MCF 10A (cell line): Measurements from ENCODE around the gene ZNF385A. TPM values are rescaled to one million over a fixed set of nuclear protein-coding genes. Genes with fewer than 3 reads are reported as not detected.

Experiments used
- BruUV-seq: library from RNA; stranded (reverse); fragments of 400-500 nt; replicated peaks from 2 replicates; lab custom pipeline; 2021; lab: Mats Ljungman, UMichigan
- CTCF ChIA-PET: fragments of 300-600 bp; sonication (Branson Sonifier 250); formaldehyde crosslinking; extraction: SDS; loops from one replicate; lab custom pipeline; 2021; ENCODE audit warnings: antibody characterized with exemption, inconsistent platforms; lab: Yijun Ruan, JAX
- POLR2A ChIA-PET: fragments of 300-600, 350-650 bp; sonication (Branson Sonifier 250); formaldehyde crosslinking; extraction: SDS; loops from one replicate; lab custom pipeline; 2020; ENCODE audit warnings: antibody characterized with exemption, inconsistent platforms; lab: Yijun Ruan, JAX
- DNase-seq: peaks from one replicate; pipeline ENCODE4 v3.0.0-alpha.2; 2018; ENCODE audit not compliant: unreplicated experiment
- H3K27ac Mint-ChIP-seq: one replicate; pipeline ENCODE4 v1.8.0; 2022; ENCODE audit warnings: mild to moderate bottlenecking, low read depth, mixed read lengths; ENCODE audit not compliant: unreplicated experiment
- H3K27me3 Mint-ChIP-seq: one replicate; pipeline ENCODE4 v1.8.0; 2022; ENCODE audit warnings: mixed read lengths; ENCODE audit not compliant: insufficient read depth, unreplicated experiment
- H3K36me3 Mint-ChIP-seq: one replicate; pipeline ENCODE4 v1.8.0; 2022; ENCODE audit warnings: mild to moderate bottlenecking, moderate library complexity, mixed read lengths; ENCODE audit not compliant: insufficient read depth, unreplicated experiment
- H3K4me1 Mint-ChIP-seq: one replicate; pipeline ENCODE4 v1.8.0; 2022; ENCODE audit warnings: mixed read lengths; ENCODE audit not compliant: insufficient read depth, unreplicated experiment
- H3K4me3 Mint-ChIP-seq: one replicate; pipeline ENCODE4 v1.8.0; 2022; ENCODE audit warnings: mild to moderate bottlenecking, moderate library complexity, mixed read lengths; ENCODE audit not compliant: unreplicated experiment
- H3K9me3 Mint-ChIP-seq: one replicate; pipeline ENCODE4 v1.8.0; 2022; ENCODE audit warnings: mixed read lengths; ENCODE audit not compliant: unreplicated experiment
- CTCF ChIP-seq: fragments of 200-600 bp; IDR thresholded peaks from one replicate; pipeline ENCODE4 v1.8.0; 2022; ENCODE audit warnings: antibody characterized with exemption, mild to moderate bottlenecking; ENCODE audit not compliant: unreplicated experiment
- intact Hi-C: fragments of 100-400 bp; cut with micrococcal nuclease; formaldehyde crosslinking; loops from 2 replicates; pipeline ENCODE4 v1.14.1; 2022
- total RNA-seq: library from RNA; stranded (reverse); gene quantifications from 2 replicates; pipeline ENCODE4 v1.2.3, GENCODE V29; 2022

The ZNF385A gene
- total RNA-seq, 1 experiment from 2014 or later: 8.3 TPM

DNA sequence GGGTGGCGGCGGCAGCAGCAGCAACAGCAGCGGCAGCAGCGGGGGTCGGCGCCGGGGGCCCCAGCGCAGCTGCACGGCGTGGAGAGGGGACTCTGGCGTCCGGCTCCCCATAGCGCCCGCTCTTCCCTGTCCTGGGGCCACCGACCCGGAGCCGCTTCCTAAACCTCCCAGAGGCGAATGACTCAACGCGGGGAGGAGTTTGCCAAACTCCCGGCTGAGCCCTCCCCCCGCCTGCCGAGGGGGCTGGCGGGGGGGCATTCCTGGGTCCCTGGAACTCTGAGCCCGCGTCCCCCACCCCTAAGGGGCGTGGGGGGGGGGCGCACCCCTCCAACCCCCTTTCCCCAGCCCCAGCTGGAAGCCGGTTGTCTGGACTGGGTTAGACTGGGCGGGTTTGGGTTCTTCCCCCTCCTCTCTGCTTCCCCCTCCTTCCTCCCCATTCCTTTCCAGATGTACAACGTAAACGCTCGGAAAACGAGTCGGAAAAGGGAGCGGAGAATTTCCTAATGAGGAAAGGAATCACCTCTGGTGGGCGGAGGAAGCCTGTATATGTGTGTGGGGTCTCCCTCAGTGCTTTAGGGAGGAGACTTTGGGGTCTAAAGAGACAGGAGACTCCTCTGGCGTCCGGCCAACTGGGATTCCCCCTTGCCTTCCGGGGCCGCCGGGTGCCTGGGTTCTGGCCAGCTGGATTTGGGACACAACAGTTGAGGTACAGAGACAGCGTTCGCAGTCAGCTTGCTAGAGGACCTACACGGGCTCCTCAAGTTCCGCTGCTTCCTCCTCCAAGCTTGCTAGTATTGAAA, 34.8 kb upstream of the ZNF385A start, which contains the start of gene ITGA5:
Gene ITGA5, minus strand, starts transcription at position 179 of the 800 bp plus-strand sequence. Its CDS starts 68 bp downstream, at position 111.
- Mint-ChIP-seq H3K27me3 (no peaks in the 10 kb centered on the region), H3K27ac (peak within 1 kb of the TSS; percentile 93), H3K36me3 (peaks cover 6% of the 10 kb centered on the region), H3K9me3 (no peaks in the 10 kb centered on the region), H3K4me3 (peak within 1 kb of the TSS; percentile 94), H3K4me1 (peaks cover 55% of the 10 kb centered on the region)
- no peak for TF ChIP-seq CTCF
- ChIA-PET CTCF (interaction anchor here (0.8 to 14.2 kb wide), 5 partner anchors 10 to 201 kb away, joined by 3 to 316 read pairs (median 31); no protein-coding TSS in a partner anchor), POLR2A (interaction anchor here (11.6 kb wide), 1 partner anchor 11 kb away, joined by 108 read pairs; no protein-coding TSS in a partner anchor)
- intact Hi-C loops: loop anchor here (1.0 kb wide), 1 partner anchor 13 kb away; no protein-coding TSS in a partner anchor
- DNase-seq: peak; percentile 86
- BruUV-seq: no TSS peak

DNA sequence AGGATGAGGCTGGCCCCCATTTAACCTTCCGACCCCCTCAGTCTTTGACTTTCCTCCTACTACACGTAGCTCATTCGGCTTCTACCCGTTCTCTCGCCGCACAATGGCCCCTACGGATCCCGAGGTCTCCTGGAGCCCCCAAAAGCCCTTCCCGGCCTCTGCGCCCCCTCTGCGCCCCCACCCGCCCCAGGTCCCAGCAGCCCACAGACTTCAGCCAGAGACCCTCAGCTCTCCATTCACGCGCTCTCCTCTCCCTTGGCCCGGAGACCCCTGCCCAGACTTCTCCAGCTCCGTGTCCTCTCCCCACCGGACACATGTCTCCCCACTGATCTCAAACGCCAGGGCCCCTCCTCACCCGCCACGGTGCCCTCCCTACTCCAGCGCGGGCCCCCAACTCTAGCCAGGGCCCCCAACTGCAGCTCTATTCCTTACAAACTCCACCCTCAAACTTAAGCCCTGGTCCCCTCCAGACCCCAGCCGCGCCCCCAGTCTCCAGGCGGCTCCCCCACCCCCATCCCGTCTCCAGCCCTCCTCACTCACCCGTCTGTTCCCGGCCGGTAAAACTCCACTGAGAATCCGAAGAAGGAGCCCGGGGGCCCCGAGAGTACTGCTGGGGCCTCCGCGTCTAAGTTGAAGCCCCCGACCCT, 34.0 kb upstream of the ZNF385A start:
- TF ChIP-seq CTCF: no peak
- no peaks in the 10 kb centered on the region for H3K27me3 Mint-ChIP-seq
- no peaks in the 10 kb centered on the region for H3K9me3 Mint-ChIP-seq
- no peak for DNase-seq
- CTCF ChIA-PET: interaction anchor here (0.6 to 14.2 kb wide), 9 partner anchors 9 to 1556 kb away, joined by 3 to 316 read pairs (median 4); no protein-coding TSS in a partner anchor
- H3K36me3 Mint-ChIP-seq: peaks cover 6% of the 10 kb centered on the region
- BruUV-seq: no TSS peak
- intact Hi-C loops: loop anchor here (1.0 kb wide), 1 partner anchor 14 kb away; no protein-coding TSS in a partner anchor
- H3K4me3 Mint-ChIP-seq: peak overlapping the region; percentile 94
- POLR2A ChIA-PET: interaction anchor here (1.1 to 11.6 kb wide), 5 partner anchors 12 to 59 kb away, joined by 3 to 108 read pairs (median 4); no protein-coding TSS in a partner anchor
- H3K4me1 Mint-ChIP-seq: peaks cover 56% of the 10 kb centered on the region
- peak overlapping the region; percentile 93 for H3K27ac Mint-ChIP-seq

- H3K27ac Mint-ChIP-seq: peak overlapping the region; percentile 93
- peak overlapping the region; percentile 94 for H3K4me3 Mint-ChIP-seq
- no peak for TF ChIP-seq CTCF
- H3K36me3 Mint-ChIP-seq: peaks cover 6% of the 10 kb centered on the region
- DNase-seq: peak; percentile 37
- H3K4me1 Mint-ChIP-seq: peaks cover 56% of the 10 kb centered on the region
- ChIA-PET POLR2A (interaction anchor here (1.1 to 11.6 kb wide), 6 partner anchors 13 to 137 kb away, joined by 3 to 108 read pairs (median 4); partner anchors contain the start of gene HNRNPA1), CTCF (interaction anchor here (0.6 to 14.2 kb wide), 12 partner anchors 8 to 1557 kb away, joined by 3 to 316 read pairs (median 4); no protein-coding TSS in a partner anchor)
- TSS peak; percentile 51 for BruUV-seq
- no peaks in the 10 kb centered on the region for H3K9me3 Mint-ChIP-seq
- no peaks in the 10 kb centered on the region for H3K27me3 Mint-ChIP-seq
- intact Hi-C loops: no loop called here
Observed at GRCh38 chr12:54417712-54418440, 33.3 kb upstream of the ZNF385A start.
